Measurements from ENCODE around the gene HLA-DQA1.
"Not testable (repeated sequence)": the region's sequence is repeated elsewhere in the genome, so short reads cannot be mapped to it uniquely, and the experiment has no call there.

Gene HLA-DQA1

GRCh38 chr6:32621372-32621771 lies 15.8 kb upstream of the HLA-DQA1 start:
- in situ Hi-C loops (cut with MboI; ENCODE audit: low sequenced_read_pairs): no loop called here

DNA sequence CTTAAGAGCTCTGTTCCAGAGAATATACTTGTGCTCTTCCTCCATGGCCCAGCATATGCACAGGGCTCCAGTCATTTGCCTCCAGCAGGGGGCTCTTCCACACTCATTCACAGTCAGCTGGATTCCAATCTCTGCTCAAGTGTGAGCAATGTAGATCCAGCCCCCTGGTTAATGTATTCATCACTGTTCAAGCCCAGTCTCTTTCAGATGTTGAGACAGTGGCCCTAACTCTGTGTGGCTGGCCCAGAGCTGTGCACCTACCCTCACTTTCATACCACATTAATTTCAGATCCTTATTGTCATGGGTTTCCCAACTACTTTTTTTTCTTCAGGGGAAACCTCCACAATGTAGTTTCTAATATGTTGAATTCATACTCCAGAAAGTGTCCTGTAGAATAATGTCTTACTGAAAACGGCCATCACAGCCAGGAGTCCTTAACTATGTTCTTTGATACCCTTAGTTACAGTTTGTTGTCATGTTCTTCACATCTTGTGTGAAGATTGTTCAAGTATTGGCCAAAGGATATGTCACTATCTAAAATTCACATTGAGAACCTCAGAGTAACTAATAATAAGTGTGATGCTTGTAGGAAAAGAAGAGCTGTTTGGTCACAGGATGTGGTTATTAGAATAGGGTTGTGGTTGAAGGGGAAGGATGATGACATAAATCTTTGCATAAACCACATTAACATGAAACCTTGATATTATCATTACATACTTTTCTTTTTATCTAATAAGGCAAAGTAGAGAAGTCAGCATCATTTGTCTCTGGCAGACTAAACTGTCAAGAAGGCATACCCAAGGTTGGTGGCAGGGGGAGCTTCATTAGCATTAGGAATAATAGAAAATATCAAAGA lies 14.4 kb upstream of the HLA-DQA1 start:
- in situ Hi-C loops (cut with MboI; ENCODE audit: low sequenced_read_pairs): no loop called here

- in situ Hi-C loops (cut with MboI; ENCODE audit: low sequenced_read_pairs): no loop called here
Observed at GRCh38 chr6:32623693-32624092, 13.5 kb upstream of the HLA-DQA1 start.

DNA sequence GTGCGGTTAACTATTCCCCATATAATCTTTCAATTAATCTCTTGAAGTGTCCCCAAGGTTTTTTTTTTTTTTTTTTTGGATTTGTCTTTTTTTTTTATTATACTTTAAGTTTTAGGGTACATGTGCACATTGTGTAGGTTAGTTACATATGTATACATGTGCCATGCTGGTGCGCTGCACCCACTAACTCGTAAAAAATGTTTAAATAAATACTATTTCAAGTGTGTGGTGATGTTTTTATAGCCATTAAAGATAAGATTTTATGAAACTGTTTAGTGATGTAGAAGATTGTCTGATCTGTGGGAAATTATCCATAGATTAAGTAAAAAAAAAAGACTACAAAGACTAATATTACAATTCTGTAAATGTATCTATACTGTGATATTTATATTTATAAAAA lies 12.6 kb upstream of the HLA-DQA1 start:
- in situ Hi-C loops (cut with MboI; ENCODE audit: low sequenced_read_pairs): no loop called here

DNA sequence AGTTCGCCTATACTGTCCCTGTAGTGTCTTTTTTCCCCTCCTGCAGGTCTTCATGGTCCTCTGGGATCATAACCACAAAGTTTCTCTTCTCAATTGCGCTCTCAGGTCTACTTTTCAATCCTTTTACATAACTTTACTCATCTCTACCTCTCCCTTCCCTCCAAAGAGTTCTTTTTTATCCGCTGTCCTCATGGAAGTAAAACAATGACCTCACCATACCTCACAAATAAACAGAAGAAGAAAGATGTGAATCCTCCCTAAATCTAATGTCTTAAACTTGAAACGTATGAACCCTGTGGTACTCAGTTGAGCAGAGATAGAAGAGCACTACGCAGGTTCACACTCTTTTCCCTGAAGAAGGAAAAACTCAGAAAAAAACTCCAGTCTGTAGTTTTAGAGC lies 12.1 kb upstream of the HLA-DQA1 start:
- in situ Hi-C loops (cut with MboI; ENCODE audit: low sequenced_read_pairs): no loop called here

- in situ Hi-C loops (cut with MboI; ENCODE audit: low sequenced_read_pairs): no loop called here
Observed at GRCh38 chr6:32627249-32627648, 10.0 kb upstream of the HLA-DQA1 start.

GRCh38 chr6:32627831-32628230 lies 9.4 kb upstream of the HLA-DQA1 start:
- in situ Hi-C loops (cut with MboI; ENCODE audit: low sequenced_read_pairs): no loop called here

- in situ Hi-C loops (cut with MboI; ENCODE audit: low sequenced_read_pairs): not testable (repeated sequence)
Observed at GRCh38 chr6:32629793-32630192, 7.4 kb upstream of the HLA-DQA1 start.

DNA sequence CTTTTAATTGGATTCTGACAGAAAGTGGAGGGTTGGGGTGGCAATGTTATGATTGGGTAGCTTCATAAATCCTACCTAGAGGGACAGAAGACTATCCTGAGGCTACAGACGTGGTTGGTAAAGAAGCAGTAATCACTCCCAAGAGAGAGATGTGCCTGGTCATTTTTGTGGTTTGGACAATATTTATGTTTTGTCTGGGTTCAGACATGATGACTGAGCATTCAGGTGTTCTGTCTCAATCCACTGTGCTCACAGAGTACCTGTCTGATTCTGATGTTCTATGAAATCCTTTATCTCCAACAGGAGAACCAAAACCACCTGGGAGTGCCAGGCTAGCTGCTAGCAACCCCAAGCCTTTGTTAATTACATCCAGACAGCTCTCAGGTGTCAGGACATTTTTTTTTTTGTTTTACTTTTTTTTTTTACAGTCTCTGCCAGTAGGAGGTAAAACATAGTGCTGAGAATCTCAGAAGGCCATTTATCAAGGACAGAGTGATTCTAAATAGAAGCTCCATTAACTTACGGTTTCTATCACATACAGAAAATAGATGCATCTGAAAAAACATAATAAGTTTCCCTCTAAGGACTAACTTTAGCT lies 1.6 kb upstream of the HLA-DQA1 start:
- in situ Hi-C loops (cut with MboI; ENCODE audit: low sequenced_read_pairs): no loop called here

DNA sequence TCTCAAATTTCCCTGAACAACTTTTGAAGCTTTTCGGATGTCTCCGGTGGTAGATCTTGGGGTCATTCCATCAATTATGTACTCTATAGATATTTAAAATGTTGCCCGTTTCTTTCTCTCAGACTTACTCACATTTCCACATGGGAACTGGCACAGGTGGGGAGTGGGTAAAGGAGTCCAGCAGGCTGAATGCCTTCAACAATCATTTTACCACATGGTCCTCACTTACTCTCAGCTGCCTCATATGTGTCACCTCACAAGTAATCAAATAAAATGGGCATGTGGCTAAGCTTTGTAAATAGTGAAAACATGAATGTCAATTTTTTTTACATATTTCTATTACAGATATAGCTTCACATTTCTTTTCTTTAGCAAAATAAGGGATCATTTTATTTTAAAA lies 677 bp downstream of the HLA-DQA1 start:
- in situ Hi-C loops (cut with MboI; ENCODE audit: low sequenced_read_pairs): no loop called here

DNA sequence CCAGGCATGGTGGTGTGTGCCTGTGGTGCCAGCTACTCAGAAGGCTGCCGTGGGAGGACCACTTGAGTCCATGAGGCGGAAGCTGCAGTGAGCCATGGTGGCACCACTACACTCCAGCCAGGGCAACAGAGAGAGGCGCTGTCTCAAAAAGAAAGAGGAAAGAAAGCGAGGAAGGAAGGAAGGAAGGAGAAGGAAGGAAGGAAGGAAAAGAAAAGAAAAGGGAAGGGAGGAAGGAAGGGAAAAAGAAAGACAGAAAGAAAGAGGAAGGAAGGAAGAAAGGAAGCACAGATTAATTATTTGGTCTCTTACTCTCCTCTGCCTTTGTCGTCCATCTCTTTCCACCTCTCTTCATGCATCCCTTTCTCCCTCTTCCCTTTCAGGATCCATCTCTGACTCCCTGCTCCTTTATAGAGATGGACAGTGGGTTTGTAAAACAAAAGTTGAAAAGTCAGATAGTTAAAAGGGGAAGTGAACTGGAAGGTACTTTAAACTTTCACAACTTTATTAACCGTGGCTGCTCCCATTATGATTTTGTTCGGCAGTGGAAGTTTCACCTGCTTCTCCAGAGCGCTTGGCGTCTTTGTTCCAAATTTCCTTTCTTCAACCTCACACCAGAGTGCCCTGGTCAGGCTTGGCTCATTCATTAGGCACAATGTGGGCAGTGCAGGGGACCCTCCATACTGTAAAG lies 1.5 kb downstream of the HLA-DQA1 start:
- in situ Hi-C loops (cut with MboI; ENCODE audit: low sequenced_read_pairs): no loop called here

- in situ Hi-C loops (cut with MboI; ENCODE audit: low sequenced_read_pairs): no loop called here
Observed at GRCh38 chr6:32639440-32640394, 2.5 kb downstream of the HLA-DQA1 start.

- in situ Hi-C loops (cut with MboI; ENCODE audit: low sequenced_read_pairs): no loop called here
Observed at GRCh38 chr6:32641122-32641521, 3.9 kb downstream of the HLA-DQA1 start.

DNA sequence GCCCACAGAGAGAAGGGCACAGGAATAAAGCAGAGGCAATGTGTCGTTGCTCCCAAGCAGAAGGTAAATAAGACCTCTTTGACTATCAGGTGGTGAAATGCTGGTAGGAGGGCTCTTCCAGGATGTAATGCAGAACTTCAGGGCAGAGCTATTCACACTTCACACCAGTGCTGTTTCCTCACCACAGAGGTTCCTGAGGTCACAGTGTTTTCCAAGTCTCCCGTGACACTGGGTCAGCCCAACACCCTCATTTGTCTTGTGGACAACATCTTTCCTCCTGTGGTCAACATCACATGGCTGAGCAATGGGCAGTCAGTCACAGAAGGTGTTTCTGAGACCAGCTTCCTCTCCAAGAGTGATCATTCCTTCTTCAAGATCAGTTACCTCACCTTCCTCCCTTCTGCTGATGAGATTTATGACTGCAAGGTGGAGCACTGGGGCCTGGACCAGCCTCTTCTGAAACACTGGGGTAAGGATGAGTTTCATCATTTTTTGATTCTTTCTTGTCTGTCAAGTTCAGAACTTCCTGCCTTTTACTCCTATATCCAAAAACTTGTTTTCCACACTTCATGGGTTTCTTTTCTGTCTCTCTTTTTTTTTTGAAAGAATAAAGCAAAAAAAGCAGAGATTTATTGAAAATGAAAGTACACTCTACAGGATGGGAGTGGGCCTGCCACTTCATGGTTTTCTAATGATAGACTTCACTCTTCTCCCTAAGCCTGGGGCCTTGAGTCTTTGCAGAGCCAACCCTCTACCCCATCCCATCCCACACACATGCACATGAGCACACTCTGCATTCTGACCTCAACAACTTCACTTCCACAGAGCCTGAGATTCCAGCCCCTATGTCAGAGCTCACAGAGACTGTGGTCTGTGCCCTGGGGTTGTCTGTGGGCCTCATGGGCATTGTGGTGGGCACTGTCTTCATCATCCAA lies 4.8 kb downstream of the HLA-DQA1 start:
- in situ Hi-C loops (cut with MboI; ENCODE audit: low sequenced_read_pairs): not testable (repeated sequence)

- in situ Hi-C loops (cut with MboI; ENCODE audit: low sequenced_read_pairs): no loop called here
Observed at GRCh38 chr6:32642720-32643106, 5.5 kb downstream of the HLA-DQA1 start.

- in situ Hi-C loops (cut with MboI; ENCODE audit: low sequenced_read_pairs): no loop called here
Observed at GRCh38 chr6:32643904-32644303, 6.7 kb downstream of the HLA-DQA1 start.

DNA sequence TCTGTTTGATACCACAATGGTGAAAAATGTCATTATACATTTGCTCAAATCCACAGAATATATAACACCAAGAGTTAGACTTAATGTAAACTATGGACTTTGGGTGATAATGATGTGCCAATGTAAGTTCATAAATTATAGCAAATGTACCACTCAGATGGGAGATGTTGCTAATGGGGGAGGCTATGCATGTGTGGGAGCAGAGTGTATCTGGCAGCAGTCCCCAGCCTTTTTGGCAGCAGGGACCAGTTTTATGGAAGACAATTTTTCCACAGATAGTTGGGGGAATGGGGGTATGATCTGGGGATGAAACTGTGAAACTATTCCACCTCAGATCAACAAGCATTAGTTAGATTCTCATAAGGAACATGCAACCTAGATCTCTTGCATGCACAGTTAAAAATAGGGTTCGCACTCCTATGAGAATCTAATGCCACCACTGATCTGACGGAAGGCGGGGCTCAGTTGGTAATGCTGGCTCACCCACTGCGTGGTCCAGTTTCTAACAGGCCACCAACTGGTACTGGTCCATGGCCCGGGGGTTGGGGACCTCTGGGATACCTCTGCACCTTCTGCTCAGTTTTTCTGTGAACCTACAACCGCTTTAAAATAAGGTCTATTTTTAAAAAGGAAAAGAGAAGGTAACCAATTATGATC lies 8.0 kb downstream of the HLA-DQA1 start:
- in situ Hi-C loops (cut with MboI; ENCODE audit: low sequenced_read_pairs): no loop called here

- in situ Hi-C loops (cut with MboI; ENCODE audit: low sequenced_read_pairs): no loop called here
Observed at GRCh38 chr6:32655203-32655710, 18.1 kb downstream of the HLA-DQA1 start.

DNA sequence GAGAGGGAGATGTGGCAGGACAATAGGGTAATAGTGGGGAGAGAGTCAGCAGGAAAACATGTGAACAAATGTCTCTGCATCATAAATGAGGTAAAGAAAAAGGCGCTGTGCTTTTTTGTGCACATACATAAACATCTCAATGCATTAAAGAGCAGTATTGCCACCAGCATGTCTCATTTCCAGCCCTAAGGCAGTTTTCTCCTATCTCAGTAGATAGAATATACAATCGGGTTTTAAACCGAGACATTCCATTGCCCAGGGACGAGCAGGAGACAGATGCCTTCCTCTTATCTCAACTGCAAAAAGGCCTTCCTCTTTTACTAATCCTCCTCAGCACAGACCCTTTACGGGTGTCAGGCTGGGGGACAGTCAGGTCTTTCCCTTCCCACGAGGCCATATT lies 20.1 kb downstream of the HLA-DQA1 start:
- in situ Hi-C loops (cut with MboI; ENCODE audit: low sequenced_read_pairs): not testable (repeated sequence)

Data from HL-60/S4 treated with retinoic acid at 250 ng/mL for 4 days and 3 days (cell line).